Stimulated activated CD4-positive, alpha-beta T cell treated with anti-CD3 and anti-CD28 coated beads, TNF-alpha, amount 100 ng/mL, for 1 hour (primary cell): ENCODE data around the gene LTB4R.
A peak's percentile ranks its signal among the peaks of the same experiment; 100 is the strongest.
"Not testable (repeated sequence)": the region's sequence is repeated elsewhere in the genome, so short reads cannot be mapped to it uniquely, and the experiment has no call there.

ENCODE experiments used
- DNase-seq, 3 donors: peaks; one replicate each; pipeline ENCODE4 v3.0.0-alpha.2; 2020; ENCODE audit warnings: low read depth in 3 of 3, low spot score in 1 of 3

The LTB4R gene

DNA sequence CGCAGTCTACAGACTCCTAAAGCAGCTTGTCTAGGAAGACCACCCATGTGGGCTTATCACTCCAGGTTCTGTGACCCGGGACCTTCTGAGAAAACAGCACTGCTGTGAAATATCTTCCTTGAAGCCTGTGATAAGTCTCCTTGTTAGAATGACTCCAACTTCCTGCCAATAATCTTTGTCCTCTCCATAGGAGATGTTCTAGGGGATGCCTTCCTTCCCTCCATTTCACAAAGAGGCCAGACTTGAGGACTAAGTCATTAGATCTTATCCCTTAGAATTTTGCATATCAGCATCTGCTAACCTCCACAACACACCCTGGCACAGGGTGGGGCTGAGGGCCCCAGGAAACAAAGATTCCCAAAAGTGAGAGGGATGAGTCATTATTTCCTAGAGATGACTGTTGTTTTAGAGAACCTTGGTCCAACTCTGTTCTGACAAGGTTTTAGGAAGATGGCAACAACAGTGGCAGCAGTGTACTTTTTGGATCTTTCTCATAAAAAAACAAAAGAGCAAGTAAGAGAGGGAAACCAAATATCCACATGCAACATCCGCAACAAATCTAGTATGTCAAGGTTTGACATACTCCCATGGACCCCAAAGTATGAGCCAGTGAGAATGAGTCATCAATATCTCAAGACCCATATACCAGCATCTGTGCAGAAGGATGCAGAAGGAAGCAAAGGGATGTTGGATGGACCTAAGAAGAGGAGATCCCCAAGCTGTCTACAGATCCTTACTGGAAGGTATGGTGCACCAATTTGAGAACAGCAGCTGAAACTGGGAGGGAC is 6.0 kb downstream of the LTB4R start:
- no peak for DNase-seq

- DNase-seq: no peak
These were observed 10.1 kb downstream of the LTB4R start for GRCh38 chr14:24321212-24321975.

DNA sequence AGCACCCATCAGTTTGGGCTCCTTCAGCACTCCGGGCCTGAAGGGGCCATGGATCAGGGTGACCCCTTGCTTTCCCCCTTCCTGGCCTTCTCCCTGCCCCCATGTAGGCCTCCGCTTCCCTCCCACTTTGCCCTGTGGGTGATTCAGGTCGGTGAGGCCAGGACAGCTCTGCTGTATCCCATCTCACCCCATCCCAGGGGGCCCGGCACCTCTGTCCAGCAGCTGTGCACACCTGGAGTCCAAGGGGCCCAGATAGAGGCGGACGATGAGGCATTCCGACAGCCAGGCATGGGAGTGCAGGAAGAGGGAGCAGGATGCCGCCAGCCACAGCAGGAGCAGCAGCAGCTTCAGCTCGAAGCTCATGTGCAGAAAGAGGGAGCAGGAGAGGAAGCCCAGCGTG is 11.4 kb downstream of the LTB4R start:
- DNase-seq: no peak

GRCh38 chr14:24323341-24323740 is 12.0 kb downstream of the LTB4R start:
- DNase-seq: no peak

DNA sequence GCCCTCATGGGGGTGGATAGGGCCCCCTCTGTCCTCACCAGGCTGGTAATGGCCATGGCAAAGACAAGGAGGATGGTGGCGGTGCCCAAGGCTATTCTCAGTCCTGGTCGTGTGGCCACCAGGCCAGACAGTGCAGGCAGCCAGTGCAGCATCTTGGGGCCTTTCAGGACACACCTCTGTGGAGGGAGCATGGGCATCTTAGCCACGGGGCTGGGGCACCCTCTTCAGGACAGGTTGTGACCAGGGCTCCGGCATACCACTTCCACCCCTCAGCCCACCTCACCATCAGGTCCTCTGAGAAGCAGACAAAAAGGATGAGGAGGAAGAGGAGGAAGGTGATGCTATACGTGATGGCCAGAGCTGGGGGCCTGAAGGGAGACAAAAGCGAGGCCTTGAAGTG is 12.7 kb downstream of the LTB4R start:
- no peak for DNase-seq

DNA sequence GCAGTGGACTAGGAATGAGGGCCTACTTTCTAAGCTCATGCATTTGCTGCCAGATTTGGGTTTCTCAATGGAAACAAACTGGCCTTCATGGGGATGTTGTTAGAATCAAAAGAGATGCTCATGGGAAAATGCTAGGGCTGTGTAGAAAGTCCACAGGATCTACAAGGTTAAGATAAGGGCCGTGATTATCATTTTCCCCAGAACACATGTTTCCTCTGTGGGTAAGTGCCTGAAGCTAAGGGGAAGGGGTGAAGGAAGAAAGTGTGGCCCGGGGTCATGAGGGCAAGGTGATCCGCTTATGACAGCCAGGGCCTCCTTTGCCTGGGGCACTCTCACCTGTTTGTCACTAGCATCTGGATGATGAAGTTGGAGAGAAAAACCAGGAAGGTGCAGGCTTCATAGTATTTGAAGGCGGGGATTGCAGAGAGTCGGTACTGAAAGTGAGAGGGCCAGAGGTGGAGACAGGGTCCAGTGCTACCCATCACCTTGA is 13.8 kb downstream of the LTB4R start:
- no peak for DNase-seq

DNA sequence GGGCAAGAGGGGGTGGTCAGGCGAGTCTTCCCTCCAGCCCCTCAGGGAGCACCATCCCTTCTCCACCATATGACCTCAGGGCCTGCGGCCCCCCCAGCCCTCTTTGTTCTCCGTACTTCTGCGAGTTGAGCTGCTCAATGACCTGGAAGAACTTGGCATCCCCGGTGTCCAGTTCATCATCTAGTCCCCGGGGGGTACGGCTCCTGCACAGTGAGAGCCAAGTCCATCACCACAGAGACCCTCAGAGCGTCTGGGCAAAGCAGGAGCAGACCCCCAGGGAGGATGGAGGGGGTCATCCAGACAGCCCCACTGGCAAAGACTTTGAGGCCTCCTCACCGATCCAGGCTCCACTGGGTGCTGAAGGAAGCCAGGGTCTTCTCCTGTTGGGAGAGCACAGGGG is 14.7 kb downstream of the LTB4R start:
- no peak for DNase-seq

DNA sequence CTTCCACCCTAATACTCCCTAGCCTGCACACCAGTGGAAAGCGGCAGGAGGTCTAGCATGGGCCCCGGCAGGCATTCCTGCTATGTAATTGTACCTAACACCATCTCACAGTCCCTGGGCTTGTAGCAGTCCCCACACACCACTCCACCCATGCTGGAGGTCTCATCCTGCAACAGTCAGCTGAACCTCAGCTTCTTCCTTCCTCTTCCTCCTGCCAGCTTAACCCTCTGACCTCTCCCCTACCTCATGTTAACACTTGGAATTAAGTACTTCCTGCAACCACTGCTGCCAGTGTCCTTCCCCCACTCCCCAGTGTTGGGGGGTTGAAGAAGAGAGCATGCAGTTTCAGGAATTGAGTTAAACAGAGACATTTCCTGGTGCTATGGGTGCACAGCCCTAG is 16.0 kb downstream of the LTB4R start:
- no peak for DNase-seq

DNA sequence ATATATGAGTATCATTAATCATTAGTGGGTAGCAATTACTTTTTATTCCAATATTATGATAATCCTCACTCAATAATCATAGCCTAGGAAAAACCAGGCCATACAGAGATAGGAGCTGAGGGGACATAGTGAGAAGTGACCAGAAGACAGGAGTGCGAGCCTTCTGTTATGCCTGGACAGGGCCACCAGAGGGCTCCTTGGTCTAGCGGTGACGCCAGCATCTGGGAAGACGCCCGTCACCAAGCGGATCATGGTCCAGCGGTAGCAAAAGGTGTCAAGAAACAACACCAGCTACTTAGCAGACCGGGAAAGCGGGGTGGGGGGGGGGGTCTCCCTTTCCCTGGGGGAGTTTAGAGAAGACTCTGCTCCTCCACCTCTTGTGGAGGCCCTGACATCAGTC is 16.6 kb downstream of the LTB4R start:
- not testable (repeated sequence) for DNase-seq

DNA sequence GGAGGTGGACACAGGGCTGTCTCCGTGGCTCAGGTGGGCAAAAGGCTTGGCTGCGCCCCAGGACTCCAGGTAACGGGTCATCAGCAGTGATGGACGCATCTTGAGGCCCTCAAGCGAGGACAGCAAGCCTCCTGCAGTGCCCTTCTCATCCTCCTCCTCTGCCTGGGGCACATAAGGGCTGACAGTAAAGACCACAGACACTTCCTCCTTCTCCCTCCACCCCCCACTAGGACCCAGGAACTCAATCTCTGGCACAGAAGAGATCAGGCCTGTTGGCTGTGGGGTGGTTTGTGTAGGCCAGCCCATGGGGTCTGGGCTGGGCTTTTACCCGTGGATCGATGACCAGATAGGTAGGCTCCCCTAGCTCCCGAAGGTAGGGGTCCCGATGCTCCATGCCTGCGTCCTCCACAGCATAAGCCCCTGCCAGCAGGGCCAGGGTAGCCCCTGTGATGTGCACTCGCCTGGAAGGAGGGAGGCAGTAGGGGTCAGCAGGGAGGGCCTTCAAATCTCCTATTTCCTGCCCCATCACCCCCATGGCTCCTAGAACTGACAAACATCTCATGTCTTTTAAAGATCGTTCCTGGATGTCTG is 17.9 kb downstream of the LTB4R start:
- DNase-seq: no peak

DNA sequence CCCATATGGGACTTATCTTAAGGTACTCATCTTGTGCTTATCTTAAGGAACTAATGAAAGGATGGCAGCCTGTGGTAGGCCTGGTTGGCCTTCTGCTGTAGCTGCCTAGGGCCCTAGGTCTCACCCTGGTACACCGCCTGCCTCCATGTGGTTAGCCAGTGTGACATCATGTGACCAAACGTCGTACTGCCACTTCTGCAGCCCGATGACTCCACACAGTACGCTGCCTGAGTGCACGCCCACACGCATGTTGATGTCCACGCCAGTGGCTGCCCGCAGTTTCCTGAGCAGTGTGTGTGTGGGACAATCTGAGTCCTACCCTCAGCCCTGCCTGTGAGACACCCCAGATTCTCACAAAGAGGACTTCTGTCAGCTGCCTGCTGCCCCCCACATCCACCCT is 18.4 kb downstream of the LTB4R start:
- DNase-seq: peak in 1 of 3 donors; percentile 27

DNA sequence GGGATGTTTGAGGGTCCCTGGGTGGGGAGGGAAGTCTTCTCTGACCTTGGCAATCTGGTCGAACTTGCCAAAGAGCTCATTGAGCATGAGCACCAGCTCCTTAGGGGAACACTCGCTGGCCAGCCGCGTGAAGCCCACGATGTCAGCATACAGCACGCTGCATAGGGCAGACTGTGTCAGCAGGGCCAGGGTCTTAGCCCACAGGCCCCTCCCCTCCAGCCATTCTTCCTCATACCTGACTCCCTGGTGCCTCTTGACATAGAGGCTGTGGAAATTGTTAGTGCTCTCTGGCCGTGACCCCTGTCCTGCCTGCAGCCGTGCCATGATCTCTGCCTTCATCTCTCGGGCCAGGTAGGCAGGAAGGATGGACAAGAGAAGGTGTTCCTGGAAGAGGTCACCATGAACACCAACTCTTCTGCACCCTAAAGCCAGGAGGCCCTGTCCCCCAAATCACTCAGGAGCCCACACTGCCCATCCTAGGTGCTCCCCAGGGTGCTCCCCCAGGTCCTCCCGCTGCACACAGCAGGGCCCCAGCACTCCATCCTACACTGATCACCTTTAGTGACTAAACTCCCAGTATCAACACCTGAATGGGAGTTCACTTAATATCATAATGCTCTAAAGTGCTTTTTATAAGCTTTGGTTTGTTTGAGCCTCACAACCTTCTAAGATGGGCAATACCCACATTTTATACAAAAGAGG is 19.8 kb downstream of the LTB4R start:
- DNase-seq: no peak

DNA sequence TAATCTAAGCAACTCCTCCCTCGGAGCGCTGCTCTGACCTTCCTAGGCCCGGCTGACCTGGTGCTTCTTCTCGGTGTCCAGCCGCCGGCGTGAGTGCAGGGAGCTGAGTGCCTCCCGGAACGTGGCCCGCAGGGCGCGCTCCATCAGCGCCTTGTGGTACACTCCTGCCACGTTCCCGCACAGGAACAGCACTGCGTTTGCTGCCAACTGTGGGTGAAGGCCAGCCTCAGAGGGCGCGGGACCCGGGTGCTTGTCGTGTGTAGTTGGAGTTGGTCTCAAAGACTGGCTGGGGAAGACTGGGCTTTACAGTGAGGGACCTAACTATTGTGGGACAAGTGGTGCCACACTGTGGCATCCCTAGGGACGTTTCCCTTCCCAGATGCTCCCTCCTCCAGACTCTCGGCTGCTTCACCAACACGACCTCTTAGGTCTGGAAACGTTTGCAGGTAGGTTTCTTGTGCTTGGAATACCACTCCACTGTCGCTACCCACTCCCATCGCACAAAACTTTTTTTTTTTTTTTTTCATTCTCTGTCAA is 20.5 kb downstream of the LTB4R start:
- no peak for DNase-seq

- DNase-seq: peak; percentile 55 to 68 (median 67)
These were observed 21.1 kb downstream of the LTB4R start for GRCh38 chr14:24332268-24332993.

GRCh38 chr14:24334431-24335291 is 23.4 kb downstream of the LTB4R start, which contains the start of gene ADCY4:
Gene ADCY4 (minus strand): TSS chr14:24335071. CDS start chr14:24334652, 419 bp downstream.
- no peak for DNase-seq

GRCh38 chr14:24335461-24336171 is 24.3 kb downstream of the LTB4R start:
- DNase-seq: no peak

- no peak for DNase-seq
These were observed 26.0 kb downstream of the LTB4R start for GRCh38 chr14:24337144-24337823.

DNA sequence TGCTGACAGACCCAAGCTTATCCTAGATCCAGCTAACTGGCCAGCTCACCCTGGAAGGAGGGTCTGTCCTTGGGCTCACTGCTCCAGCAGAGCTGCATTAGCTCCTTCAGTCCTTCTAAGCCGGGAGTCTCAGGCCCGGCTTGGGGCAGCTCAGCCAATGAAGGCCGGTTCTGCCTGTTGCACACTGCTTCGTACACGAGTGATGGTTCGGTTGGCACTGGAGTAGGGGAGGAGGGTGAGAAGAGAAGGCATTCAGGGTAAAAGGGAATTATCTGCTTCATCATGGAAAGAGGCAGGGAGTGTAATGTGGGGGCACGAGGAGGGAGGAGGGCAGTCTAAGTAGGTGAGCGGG is 26.5 kb downstream of the LTB4R start:
- DNase-seq: no peak
